Head of caudate nucleus (tissue), 42 donors: ENCODE results near the gene C1GALT1.
A peak's percentile ranks its signal among the peaks of the same experiment; 100 is the strongest.

Source experiments
- DNase-seq, 42 donors: peaks; one replicate each; pipeline versions ENCODE4 v3.0.0 to v3.0.0-alpha.2; 2020 to 2021; ENCODE audit warnings: mixed read lengths in 7 of 42
- intact Hi-C: fragments of 100-400 bp; cut with DNase I; formaldehyde crosslinking; loops from one replicate; pipeline ENCODE4 v1.15.0; 2022

C1GALT1 gene

DNA sequence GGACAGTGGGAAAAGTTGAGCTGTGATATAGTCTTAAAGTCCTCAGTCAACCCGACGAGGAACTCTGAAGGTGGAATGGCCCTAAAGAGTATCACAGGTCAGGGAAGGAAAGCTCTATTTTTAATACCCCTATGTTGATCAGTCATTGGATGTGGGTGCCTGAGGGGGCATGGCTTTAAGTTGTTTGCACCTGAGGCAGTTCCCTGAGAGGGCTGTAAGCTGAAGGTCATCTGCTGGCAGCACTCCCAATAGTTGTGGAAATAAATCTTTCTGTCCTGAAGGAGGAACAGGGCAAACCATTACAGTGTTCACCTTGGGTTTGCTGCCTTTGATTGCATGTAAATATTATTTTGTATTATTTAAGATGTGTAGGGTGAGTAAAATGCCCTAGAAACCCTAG lies 17.8 kb upstream of the C1GALT1 start:
- intact Hi-C loops: no loop called here
- no peak for DNase-seq

DNA sequence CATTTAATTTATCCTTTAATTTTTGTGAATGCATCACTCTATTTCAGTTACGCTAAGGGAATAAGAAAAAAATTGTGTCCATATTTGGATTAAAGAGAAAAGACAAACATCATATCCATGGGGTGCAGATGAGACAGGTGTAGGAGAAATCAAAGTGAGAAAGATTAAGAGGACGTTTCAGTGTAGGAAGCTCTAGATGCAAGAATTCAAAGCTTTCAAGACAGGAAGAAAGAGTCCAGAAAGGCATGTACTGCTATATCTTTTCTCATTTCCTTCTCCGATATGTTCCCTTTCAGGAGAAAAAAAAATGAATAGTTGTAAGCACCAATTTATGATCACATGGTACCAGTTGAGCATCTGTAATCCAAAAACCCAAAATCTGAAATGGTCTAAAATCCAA lies 17.0 kb upstream of the C1GALT1 start:
- intact Hi-C loops: no loop called here
- no peak for DNase-seq

- DNase-seq: no peak
- intact Hi-C loops: no loop called here
These were observed 16.0 kb upstream of the C1GALT1 start for GRCh38 chr7:7166318-7166717.

- intact Hi-C loops: no loop called here
- DNase-seq: no peak
These were observed 13.0 kb upstream of the C1GALT1 start for GRCh38 chr7:7169296-7169695.

DNA sequence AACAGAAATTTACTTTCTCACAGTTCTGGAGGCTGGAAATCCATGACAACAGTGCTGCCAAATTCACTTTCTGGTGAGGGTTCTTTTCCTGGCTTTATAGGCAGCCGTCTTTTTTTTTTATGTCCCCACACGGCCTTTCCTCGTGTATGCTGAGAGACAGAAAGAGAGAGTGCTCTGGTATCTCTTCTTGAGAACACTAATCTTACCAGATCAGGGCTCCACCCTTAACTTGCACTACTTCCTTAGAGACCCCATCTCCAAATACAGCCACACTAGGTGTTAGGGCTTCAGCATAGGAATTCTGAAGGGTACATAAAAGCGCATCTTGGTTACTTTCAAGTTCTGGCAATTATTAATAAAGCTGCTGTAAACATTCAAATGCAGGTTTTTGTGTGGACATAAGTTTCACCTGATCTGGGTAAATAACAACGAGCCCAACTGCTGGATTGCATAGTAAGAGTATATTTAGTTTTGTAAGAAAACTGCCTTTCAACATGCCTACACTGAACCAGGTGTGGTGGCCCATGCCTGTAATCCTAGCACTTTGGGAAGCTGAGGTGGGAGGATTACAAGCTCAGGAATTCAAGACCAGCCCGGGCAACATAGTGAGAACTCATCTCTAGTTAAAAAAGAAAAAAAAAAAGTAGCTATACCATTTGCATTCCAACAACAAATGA lies 8.2 kb upstream of the C1GALT1 start:
- DNase-seq: no peak
- intact Hi-C loops: no loop called here

DNA sequence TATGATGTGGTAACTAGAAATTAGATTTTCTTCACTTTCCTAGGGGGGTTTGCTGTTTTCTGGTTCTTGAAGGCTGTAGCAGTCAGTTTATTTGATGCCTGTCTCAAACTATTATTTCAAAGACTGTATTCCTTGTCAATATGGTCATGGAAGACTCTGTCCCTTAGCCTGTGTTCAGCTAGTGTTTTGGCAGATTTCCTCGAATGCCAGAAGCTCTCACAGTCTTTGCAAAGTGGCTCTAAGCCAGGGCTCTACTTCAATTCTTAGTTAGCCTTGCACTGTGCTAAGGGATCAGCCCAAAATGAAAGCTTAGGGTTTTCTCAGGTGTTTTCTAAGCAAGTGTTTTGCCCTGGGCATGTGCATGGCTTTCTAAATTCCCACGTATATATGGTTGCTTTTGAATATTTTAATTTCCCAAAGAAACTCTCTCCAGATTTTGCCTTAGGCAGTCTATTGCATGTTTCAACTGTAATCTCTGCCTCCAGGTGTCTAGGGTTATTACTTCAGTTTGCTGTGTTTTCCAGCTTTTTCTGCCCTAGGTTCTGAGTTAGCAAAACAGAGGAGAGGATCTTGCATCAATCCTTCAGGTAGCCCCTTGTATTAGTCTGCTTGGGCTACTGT lies 7.2 kb upstream of the C1GALT1 start:
- intact Hi-C loops: no loop called here
- DNase-seq: no peak

DNA sequence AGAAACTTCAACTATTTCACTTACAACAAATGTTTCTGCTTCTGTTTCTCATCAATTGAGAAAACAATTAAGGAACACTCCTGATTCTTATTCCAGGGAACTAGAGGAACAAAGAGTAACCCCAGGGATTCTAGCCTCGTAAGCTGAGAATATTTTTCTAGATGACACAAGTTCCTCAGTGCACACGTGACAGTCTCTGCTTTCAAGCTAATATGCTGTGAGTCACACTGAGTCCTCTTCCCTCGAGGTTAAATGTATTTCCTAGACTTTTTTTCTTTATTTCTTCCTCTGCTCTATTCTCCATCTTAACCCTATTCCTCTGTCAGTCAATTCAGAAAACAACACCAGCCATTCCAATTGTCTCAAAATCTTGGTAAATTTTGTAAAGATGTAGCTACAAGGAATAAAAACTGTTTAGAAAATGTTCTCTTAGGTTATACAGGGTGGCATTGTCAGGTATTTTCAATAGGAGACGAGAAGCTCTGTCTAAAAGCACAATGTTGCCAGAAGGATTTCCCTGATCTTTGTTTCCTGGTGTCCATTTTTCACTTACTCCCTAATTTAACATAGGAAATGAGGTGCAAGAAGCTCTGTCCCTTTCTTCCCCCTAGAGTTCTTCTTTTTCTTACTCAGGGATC lies 5.8 kb upstream of the C1GALT1 start:
- peak in 15 of 42 donors; percentile 9 to 70 (median 30) for DNase-seq
- intact Hi-C loops: no loop called here

DNA sequence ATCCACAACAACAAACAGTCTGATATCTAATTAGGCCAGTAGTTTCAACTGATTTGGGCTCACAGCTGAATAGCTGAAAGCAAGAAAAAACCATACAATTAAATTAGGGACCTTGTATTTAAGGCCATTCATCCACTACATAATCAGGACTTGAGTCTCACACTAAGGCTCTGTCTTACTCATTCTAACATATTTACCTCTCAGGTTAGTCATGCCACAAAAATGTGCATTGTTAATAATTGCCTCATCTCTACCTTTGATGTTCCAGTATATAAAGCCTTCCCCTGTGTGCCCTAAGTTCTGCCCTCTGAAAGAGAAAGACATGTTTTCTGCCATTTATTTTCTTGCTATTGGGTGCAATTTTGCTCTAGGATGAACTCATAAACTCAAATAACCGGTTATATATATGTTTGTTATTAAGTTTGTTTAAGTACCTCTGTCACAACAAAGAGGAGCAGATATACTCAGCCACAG lies 5.3 kb upstream of the C1GALT1 start:
- intact Hi-C loops: no loop called here
- DNase-seq: no peak

GRCh38 chr7:7178081-7178480 lies 4.3 kb upstream of the C1GALT1 start:
- intact Hi-C loops: no loop called here
- DNase-seq: no peak

DNA sequence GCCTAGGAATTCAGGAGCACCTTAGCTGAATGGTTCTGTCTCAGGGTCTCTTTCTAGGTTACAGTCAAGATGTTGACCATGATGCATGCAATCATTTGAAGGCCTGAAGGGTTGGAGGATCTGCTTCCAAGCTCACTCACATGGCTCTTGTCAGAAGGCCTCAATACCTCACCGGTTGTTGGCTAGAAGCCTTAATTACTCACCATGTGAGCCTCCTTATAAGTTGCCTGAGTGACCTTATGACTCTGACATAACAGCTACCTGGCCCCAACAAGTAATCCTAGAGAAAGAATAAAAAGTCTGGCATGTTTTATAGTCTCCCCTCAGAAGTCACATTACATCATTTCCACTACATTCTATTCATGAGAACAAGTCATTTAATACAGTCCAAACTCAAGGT lies 3.4 kb upstream of the C1GALT1 start:
- no peak for DNase-seq
- intact Hi-C loops: no loop called here

GRCh38 chr7:7180725-7181449 lies 1.5 kb upstream of the C1GALT1 start:
- DNase-seq: no peak
- intact Hi-C loops: loop anchor here (5.0 to 10.0 kb wide), 3 partner anchors 46 to 384 kb away; partner anchors contain the start of gene MIOS

GRCh38 chr7:7181519-7182155 lies 707 bp upstream of the C1GALT1 start:
- peak in 35 of 42 donors; percentile 2 to 63 (median 33) for DNase-seq
- intact Hi-C loops: loop anchor here (5.0 to 10.0 kb wide), 3 partner anchors 46 to 383 kb away; partner anchors contain the start of gene MIOS

GRCh38 chr7:7183061-7183837 lies 905 bp downstream of the C1GALT1 start:
- intact Hi-C loops: loop anchor here (5.0 to 10.0 kb wide), 3 partner anchors 44 to 382 kb away; partner anchors contain the start of gene MIOS
- DNase-seq: peak in 38 of 42 donors; percentile 14 to 70 (median 45)

DNA sequence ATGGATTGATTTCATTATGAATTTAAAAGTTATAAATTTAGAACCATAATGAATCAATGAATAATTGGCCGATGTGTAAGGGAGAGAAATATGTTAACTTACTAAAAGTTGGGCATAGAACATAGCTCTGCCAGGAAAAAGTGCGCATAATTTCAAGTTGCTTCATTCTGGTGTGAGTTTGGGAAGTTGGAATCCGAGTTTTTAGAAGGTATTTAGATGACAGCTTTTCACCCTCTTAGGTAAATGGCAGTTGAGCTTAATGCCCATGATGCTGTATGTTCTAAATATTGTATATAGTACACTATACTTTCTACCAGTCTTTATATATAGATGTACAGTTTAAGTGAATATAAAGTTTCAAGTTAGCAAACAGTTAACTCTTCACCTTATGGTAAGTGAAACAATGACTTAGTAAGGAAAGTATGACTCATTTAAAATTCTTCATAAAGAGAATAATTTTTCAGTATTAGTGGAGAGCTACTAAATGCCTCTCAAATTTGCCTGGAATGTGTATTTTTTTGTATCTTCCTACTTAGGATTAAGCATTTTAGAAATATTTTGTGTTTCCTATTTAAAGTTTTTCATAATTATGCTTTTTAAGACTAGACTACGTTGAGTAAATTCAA lies 1.6 kb downstream of the C1GALT1 start:
- intact Hi-C loops: loop anchor here (5.0 to 10.0 kb wide), 3 partner anchors 43 to 381 kb away; partner anchors contain the start of gene MIOS
- no peak for DNase-seq

GRCh38 chr7:7185371-7185989 lies 3.1 kb downstream of the C1GALT1 start:
- no peak for DNase-seq
- intact Hi-C loops: loop anchor here (10.0 kb wide), 2 partner anchors 239 to 379 kb away; partner anchors contain the start of gene MIOS

DNA sequence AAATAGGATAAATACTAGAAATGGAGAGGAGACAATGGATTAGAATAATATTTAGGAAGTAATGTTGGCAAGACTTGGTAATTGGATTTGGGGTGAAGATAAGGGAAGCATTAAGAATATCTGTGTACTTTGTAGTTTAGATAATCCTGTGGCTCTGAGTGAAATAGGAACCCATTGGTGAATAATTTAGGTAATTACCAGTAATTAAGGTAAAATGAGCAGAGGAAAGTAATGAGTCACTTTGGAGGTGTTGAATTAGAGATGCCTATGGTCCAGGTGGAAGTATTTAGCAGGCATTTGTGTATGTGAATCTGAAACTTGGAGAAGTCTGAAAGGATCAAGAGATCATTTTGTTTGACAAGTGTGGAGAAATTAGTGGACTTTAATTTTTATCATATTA lies 5.7 kb downstream of the C1GALT1 start:
- intact Hi-C loops: loop anchor here (10.0 kb wide), 2 partner anchors 237 to 377 kb away; partner anchors contain the start of gene MIOS
- DNase-seq: no peak

DNA sequence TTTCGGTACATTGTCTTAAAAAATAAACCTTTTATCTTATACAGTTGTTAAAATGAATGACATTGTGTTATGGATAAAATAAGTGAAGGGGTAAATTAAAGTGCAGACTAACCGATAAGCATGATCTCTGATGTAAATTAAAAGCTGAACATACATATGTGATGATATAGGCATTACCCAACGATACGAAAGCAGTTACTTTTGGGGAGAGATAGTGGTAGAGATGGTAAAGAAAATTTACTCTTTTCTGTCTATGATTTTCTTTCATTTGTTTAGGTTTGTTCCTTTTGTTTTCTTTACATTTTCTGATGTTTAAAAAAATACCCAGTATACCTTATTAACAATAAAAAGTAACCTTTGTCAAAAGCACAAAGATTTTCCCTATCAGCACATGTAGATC lies 6.4 kb downstream of the C1GALT1 start:
- no peak for DNase-seq
- intact Hi-C loops: loop anchor here (10.0 kb wide), 2 partner anchors 236 to 376 kb away; partner anchors contain the start of gene MIOS
